GM19238 (cell line): ENCODE data around the gene IRF2BP2.

Experiments
- DNase-seq: peaks from one replicate; pipeline ENCODE4 v3.0.0; 2011; ENCODE audit warnings: low spot score; ENCODE audit not compliant: insufficient read length

Gene IRF2BP2

GRCh38 chr1:234584420-234584805, 25.6 kb downstream of the IRF2BP2 start:
- DNase-seq, result no peak

DNA sequence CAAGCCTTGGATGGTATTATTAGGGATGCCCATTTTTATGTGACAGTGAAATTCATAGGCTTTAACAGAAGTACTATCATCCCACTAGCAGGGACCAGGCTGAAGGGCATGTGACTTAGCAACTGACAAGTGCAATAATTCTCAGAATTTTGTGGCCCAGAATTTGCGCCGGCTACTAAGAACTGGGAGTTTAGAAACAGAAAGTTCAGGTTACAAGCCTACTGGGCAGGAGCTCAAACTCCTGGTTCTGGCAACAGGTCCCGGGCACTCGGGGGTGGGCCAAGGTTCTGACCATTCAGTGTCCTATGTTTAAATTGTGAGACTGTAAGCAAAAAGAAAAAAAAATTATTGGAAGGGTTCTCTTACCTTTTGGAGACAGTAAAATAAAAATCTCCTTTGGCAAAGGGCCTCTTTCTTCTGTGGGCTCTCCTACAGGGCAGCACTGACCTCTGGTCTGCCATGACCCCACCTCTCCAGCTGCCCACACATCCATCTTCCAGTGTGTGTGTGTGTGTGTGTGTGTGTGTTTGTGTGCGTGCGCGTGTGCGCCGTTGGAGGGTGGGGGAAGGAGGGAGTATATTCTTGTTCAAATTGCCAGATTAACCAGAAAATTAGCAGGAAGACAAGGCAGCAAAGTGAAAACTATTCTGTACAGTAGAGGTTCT, 26.1 kb downstream of the IRF2BP2 start:
- no peak for DNase-seq

GRCh38 chr1:234582681-234583301, 27.2 kb downstream of the IRF2BP2 start:
- DNase-seq, result no peak

DNA sequence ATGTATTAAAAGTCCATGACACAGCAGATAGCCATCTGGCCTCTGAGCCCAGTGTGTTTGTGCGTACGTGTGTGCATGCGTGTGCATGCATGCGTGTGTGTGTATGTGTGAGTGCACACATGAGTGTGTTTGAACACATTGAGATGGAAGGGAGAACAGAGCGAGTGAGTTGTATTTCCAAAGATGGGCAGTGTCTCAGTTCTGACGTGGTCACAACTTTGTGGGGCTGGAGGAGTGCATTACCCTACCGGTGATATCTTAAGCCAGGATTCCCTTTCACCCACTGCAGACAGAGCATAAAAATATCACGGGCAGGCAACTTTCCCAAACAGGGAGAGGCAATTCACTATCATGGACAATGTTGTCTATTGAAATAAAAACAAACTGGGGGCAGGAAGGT, 27.8 kb downstream of the IRF2BP2 start:
- DNase-seq, result no peak

GRCh38 chr1:234581063-234581714, 28.8 kb downstream of the IRF2BP2 start:
- no peak for DNase-seq

DNA sequence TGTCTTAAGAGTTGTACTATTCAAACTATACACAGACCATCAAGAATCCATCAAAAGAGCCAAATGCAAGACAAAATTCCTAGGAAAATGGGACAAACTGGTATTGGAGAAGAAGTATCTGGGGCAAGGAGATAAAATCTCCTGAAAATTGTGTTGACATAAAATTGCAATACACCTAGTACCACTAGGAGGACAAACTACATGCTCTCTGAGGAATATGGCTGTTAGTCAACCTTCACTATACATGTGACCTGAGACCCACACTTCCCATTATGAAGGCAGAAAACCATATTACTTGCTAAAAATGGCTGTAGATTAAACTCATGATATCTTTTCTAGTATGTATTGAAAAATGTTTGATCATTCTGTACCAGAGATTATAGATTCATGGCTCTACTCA, 30.0 kb downstream of the IRF2BP2 start:
- no peak for DNase-seq

DNA sequence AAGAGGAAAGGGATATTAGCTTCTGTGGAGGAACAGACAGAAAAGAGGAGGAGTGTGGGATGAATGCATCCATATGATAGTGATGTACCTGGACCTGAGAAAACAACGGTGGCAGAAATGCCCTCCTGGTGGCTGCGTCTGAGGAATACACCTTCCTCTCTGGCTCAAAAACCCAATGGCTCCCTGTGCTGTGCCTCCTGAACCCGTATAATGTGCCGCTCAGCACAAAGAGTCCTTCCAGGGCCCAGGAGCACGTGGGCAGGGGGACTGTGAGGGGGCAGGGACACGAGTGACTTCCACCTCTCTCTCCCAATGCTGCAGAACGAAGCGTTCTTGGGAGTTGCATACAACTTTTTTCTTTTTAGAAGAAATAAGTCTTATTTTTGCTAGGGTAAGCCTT, 31.2 kb downstream of the IRF2BP2 start:
- DNase-seq, result no peak

DNA sequence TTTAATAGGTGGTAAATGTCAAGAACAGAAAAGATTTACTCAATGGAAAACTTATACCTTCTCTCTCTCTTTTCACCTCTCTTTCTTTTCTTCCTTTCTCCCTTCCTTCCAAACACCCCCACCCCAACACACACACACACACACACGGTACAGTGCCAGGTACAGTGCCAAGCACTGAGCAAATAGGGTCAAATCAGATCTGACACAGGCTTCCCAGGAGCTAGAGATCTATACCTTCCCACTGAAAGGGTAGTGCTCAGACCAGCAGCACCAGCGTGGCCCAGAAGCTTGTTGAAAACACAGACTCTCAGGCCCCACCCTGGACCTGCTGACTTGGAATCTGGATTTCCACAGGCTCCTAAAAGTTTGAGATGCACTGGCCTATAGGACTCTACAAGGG, 31.9 kb downstream of the IRF2BP2 start:
- DNase-seq, result no peak

DNA sequence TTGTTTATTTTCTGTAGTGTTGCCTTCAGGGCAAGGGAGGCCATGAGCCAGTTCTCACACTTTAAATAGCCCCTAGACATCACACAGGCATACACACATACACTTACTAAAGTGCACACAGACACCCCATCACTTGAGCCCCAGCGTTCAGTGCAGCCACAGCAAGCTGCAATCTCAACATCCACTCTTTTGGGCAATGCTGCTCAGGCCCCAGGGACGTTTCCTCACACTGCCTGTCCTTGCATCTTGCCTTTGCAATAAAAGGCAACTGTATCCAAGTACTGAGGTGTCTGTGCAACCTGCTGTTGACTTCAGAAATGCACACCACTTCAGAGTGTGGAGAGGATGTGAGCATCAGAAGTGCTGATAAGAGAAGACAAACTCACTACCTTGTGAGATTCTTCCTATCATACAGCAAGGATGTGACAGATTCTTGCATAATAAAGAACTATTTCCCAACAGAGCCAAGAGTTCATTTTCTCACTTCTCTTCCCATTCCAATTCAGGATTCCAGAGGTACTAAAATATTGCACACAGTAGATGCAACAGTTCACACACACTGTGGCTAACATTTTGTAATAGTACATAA, 36.2 kb downstream of the IRF2BP2 start:
- DNase-seq, result no peak

DNA sequence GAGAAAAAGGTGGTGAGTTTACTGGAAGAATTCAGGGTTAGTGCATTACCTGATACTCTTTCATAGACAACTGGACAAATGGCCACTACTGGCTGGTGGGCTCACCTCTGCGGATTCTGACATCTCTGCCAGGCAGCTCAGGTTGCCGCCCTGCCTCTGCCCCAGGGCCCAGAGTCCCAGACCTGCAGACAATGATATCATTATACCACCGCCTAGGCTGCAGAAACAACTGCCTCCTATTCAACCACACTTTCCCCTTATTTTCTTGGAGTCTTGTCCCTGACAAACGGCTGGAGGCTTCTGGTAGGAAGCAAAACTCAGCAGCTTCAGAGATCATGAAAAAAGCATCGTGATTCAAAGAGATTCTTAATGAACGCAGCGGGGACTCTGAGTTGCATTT, 37.0 kb downstream of the IRF2BP2 start:
- no peak for DNase-seq

GRCh38 chr1:234571702-234572101, 38.3 kb downstream of the IRF2BP2 start:
- no peak for DNase-seq

- no peak for DNase-seq
Observed at GRCh38 chr1:234570329-234571120, 39.5 kb downstream of the IRF2BP2 start.

DNA sequence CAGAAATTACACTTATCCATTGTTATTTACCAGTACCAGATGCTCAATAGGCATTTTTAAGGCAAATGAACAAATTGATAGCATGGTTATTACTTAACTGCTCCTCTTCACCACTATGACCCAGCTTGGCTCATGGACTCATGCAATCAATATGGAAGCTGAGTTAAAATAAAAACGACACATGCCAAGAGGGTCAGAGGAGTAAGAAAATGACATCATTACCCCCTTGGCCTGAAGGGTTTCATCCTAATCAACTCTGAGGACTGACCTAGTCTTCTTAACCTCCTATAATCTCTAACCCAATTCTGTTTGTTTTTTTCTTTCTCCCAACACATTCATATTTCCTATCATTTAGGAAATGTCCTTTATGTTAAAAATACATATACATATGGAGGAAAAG, 41.6 kb downstream of the IRF2BP2 start:
- DNase-seq, result no peak

GRCh38 chr1:234565132-234565531, 44.8 kb downstream of the IRF2BP2 start:
- no peak for DNase-seq

- DNase-seq, result no peak
Observed at GRCh38 chr1:234564035-234565029, 45.6 kb downstream of the IRF2BP2 start.

- no peak for DNase-seq
Observed at GRCh38 chr1:234562334-234562733, 47.6 kb downstream of the IRF2BP2 start.

DNA sequence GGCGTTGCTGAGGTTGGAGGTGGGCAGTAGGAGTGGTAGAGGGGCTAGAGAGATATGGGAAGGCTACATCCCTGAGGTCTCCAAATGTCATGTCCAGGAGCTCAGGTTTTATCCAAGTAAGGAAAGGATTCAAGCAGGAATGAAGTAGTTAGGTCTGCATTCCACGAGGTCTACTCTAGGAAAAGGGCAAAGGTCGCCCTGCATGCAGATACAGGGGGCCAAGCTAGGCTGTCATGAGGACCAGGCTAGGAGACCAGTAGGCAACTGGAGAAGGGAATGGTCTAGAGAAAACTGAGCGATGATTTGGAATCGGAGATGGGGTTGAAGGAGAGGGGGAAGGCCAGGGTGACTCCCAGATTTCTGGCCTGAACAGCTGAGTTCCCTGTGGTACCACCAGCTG, 48.7 kb downstream of the IRF2BP2 start:
- no peak for DNase-seq

GRCh38 chr1:234559902-234560676, 49.9 kb downstream of the IRF2BP2 start:
- DNase-seq, result no peak

DNA sequence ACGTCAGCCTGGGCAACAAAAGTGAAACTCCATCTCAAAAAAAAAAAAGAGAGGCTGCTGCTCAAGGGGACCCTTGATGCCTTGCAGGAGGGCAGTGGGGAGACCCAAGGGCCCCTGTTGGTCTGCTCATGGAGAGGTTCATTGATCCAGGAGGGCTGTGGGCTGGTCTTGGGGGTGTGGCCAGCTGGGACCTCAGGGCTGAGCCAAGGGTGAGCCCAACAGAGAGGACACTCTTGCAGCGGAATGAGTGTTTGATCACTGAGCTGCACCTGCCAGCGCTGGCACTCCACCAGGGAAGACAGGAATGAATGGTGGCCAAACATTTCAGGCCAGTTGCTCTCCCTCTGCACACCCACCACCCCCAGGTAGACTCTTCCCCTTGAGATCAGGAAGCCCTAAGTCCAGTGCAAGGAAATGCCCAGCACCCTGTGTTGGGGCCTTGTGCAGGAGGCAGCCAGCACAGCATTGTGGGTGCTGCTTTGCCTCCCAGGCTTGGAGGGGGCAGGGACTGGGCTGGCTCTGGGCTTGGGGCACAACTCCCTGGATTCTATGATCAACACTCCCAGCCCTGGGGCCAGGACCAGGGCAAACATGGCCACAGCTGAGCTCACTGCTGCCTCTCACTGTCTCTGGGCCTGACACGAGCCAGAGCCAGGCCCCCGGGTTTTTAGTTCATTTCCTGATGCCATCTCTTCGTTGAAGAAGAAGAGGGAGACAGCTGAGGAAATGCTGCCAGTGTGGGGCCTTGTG, 50.7 kb downstream of the IRF2BP2 start:
- DNase-seq, result no peak
